Measurements from ENCODE around the gene KRT3.

Gene KRT3

GRCh38 chr12:52827499-52828090 lies 31.7 kb upstream of the KRT3 start:
- TF ChIP-seq ZBTB48 (tag by site-specific recombination; IDR thresholded peaks at IDR 0.05) (no peak), ZNF791 (tag by site-specific recombination; IDR thresholded peaks at IDR 0.05) (no peak), TCF7L2 (IDR thresholded peaks at IDR 0.05; ENCODE audit: borderline replicate concordance, low read depth, low read length) (no peak), ZNF174 (tag by site-specific recombination; IDR thresholded peaks at IDR 0.05) (no peak), KLF1 (tag by site-specific recombination; IDR thresholded peaks at IDR 0.05) (no peak), ZNF416 (tag by site-specific recombination; IDR thresholded peaks at IDR 0.05) (no peak), ZNF335 (tag by site-specific recombination; conservative IDR thresholded peaks at IDR 0.05) (no peak), KLF9 (tag by site-specific recombination; IDR thresholded peaks at IDR 0.05; ENCODE audit: low read depth) (no peak), PRDM2 (tag by site-specific recombination; IDR thresholded peaks at IDR 0.05; ENCODE audit: borderline replicate concordance) (no peak), ZNF366 (tag by site-specific recombination; conservative IDR thresholded peaks at IDR 0.05) (no peak), ZNF37A (tag by site-specific recombination; IDR thresholded peaks at IDR 0.05) (no peak), YY2 (tag by site-specific recombination; IDR thresholded peaks at IDR 0.05) (no peak), ZNF398 (tag by site-specific recombination; IDR thresholded peaks at IDR 0.05) (no peak), KLF16 (tag by site-specific recombination; IDR thresholded peaks at IDR 0.05) (no peak), ZNF560 (tag by site-specific recombination; IDR thresholded peaks at IDR 0.05; ENCODE audit: borderline replicate concordance) (no peak), ZNF704 (tag by site-specific recombination; IDR thresholded peaks at IDR 0.05) (no peak), ZNF223 (tag by site-specific recombination; IDR thresholded peaks at IDR 0.05) (no peak), ZNF23 (tag by site-specific recombination; IDR thresholded peaks at IDR 0.05; ENCODE audit: borderline replicate concordance) (no peak), HOXC10 (CRISPR knock-in tag; IDR thresholded peaks at IDR 0.05) (no peak), ZNF184 (tag by site-specific recombination; IDR thresholded peaks at IDR 0.05) (no peak)
- H3K4me1 ChIP-seq (ENCODE audit: control insufficient read depth, insufficient read depth, low read length): no peaks in the 10 kb centered on the region
- POLR2A ChIA-PET: no interaction called here

More at GRCh38 chr12:52827499-52828090, 31.7 kb upstream of the KRT3 start:
- Histone ChIP-seq H3K4me3 (ENCODE audit: low read depth, low read length) (no peak overlapping the region), H3K9me3 (ENCODE audit: control insufficient read depth, insufficient read depth, low read depth, low read length) (no peaks in the 10 kb centered on the region), H3K36me3 (ENCODE audit: control insufficient read depth in 2 of 2, insufficient read depth in 1 of 2, low read length in 2 of 2) (no peaks in the 10 kb centered on the region), H3K27ac (ENCODE audit: extremely low read depth, low read depth, low read length) (no peak overlapping the region)
- CTCF ChIA-PET: no interaction called here
